GM18870 (cell line): ENCODE measurements around the gene CLIC5.

Experiments used
- ATAC-seq: cut with Tn5 transposase; IDR thresholded peaks from one replicate; pipeline ENCODE4 v1.9.1; 2021; ENCODE audit warnings: moderate library complexity; ENCODE audit not compliant: unreplicated experiment

CLIC5 gene

GRCh38 chr6:46000905-46001304, 14.8 kb downstream of the CLIC5 start:
- ATAC-seq = no peak

GRCh38 chr6:45998524-45998923, 17.1 kb downstream of the CLIC5 start:
- ATAC-seq = no peak

GRCh38 chr6:45997875-45998506, 17.7 kb downstream of the CLIC5 start:
- no peak for ATAC-seq

- no peak for ATAC-seq
Observed at GRCh38 chr6:45991189-45991588, 24.5 kb downstream of the CLIC5 start.

- peak; percentile 65 for ATAC-seq
Observed at GRCh38 chr6:45990162-45990561, 25.5 kb downstream of the CLIC5 start.

GRCh38 chr6:45988635-45989034, 27.0 kb downstream of the CLIC5 start:
- no peak for ATAC-seq

- no peak for ATAC-seq
Observed at GRCh38 chr6:45987856-45988255, 27.8 kb downstream of the CLIC5 start.

- no peak for ATAC-seq
Observed at GRCh38 chr6:45986746-45987274, 28.9 kb downstream of the CLIC5 start.

- no peak for ATAC-seq
Observed at GRCh38 chr6:45984788-45985425, 30.8 kb downstream of the CLIC5 start.

GRCh38 chr6:45984347-45984746, 31.3 kb downstream of the CLIC5 start:
- ATAC-seq = no peak

GRCh38 chr6:45983062-45983461, 32.6 kb downstream of the CLIC5 start:
- ATAC-seq = no peak

- ATAC-seq = no peak
Observed at GRCh38 chr6:45982280-45983036, 33.2 kb downstream of the CLIC5 start.

- ATAC-seq = no peak
Observed at GRCh38 chr6:45981046-45981445, 34.6 kb downstream of the CLIC5 start.

GRCh38 chr6:45979311-45979710, 36.3 kb downstream of the CLIC5 start:
- ATAC-seq = no peak

GRCh38 chr6:45974596-45974995, 41.1 kb downstream of the CLIC5 start:
- no peak for ATAC-seq

GRCh38 chr6:45972795-45973503, 42.7 kb downstream of the CLIC5 start:
- no peak for ATAC-seq

- no peak for ATAC-seq
Observed at GRCh38 chr6:45971287-45971686, 44.4 kb downstream of the CLIC5 start.

- no peak for ATAC-seq
Observed at GRCh38 chr6:45970326-45970725, 45.3 kb downstream of the CLIC5 start.

- ATAC-seq = no peak
Observed at GRCh38 chr6:45969883-45970282, 45.8 kb downstream of the CLIC5 start.

GRCh38 chr6:45969026-45969425, 46.6 kb downstream of the CLIC5 start:
- ATAC-seq = no peak

- ATAC-seq = no peak
Observed at GRCh38 chr6:45967363-45967762, 48.3 kb downstream of the CLIC5 start.
